WERI-Rb-1 (cell line): Measurements from ENCODE around the gene GNAT1.

Experiments used
- DNase-seq: peaks from one replicate; pipeline ENCODE4 v3.0.0-alpha.2; 2020
- H3K27ac ChIP-seq: fragments of 250-450 bp; sonication (Bioruptor Pico); 2 replicates; pipeline ENCODE4 v1.5.1; 2020; ENCODE audit warnings: mild to moderate bottlenecking, moderate library complexity
- H3K27me3 ChIP-seq: fragments of 250-450 bp; sonication (Bioruptor Pico); 2 replicates; pipeline ENCODE4 v1.5.1; 2021; ENCODE audit warnings: mild to moderate bottlenecking, low read depth, moderate library complexity; ENCODE audit not compliant: insufficient read depth, severe bottlenecking
- H3K36me3 ChIP-seq: fragments of 250-450 bp; sonication (Bioruptor Pico); 2 replicates; pipeline ENCODE4 v1.5.1; 2020; ENCODE audit warnings: mild to moderate bottlenecking, moderate library complexity
- H3K4me3 ChIP-seq: 2 replicates; pipeline ENCODE4 v1.5.1; 2011; ENCODE audit warnings: low read depth, mild to moderate bottlenecking, control low read depth, low read length
- H3K9me3 ChIP-seq: fragments of 250-450 bp; sonication (Bioruptor Pico); 2 replicates; pipeline ENCODE4 v1.5.1; 2021; ENCODE audit warnings: mild to moderate bottlenecking, moderate library complexity; ENCODE audit not compliant: severe bottlenecking
- TF ChIP-seq, protein P1 (sequence below): IDR thresholded peaks from 2 replicates; pipeline ENCODE4 v1.5.1; 2011; ENCODE audit warnings: low read depth, mild to moderate bottlenecking, control low read depth, inconsistent platforms, low read length

The GNAT1 gene

GRCh38 chr3:50218448-50218847, 27.0 kb downstream of the GNAT1 start:
- H3K9me3 ChIP-seq = no peaks in the 10 kb centered on the region
- H3K4me3 ChIP-seq = no peak overlapping the region
- TF ChIP-seq, protein P1, sequence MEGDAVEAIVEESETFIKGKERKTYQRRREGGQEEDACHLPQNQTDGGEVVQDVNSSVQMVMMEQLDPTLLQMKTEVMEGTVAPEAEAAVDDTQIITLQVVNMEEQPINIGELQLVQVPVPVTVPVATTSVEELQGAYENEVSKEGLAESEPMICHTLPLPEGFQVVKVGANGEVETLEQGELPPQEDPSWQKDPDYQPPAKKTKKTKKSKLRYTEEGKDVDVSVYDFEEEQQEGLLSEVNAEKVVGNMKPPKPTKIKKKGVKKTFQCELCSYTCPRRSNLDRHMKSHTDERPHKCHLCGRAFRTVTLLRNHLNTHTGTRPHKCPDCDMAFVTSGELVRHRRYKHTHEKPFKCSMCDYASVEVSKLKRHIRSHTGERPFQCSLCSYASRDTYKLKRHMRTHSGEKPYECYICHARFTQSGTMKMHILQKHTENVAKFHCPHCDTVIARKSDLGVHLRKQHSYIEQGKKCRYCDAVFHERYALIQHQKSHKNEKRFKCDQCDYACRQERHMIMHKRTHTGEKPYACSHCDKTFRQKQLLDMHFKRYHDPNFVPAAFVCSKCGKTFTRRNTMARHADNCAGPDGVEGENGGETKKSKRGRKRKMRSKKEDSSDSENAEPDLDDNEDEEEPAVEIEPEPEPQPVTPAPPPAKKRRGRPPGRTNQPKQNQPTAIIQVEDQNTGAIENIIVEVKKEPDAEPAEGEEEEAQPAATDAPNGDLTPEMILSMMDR = no peak
- H3K27ac ChIP-seq = no peak overlapping the region
- H3K36me3 ChIP-seq = peaks cover 46% of the 10 kb centered on the region
- DNase-seq = no peak
- H3K27me3 ChIP-seq = no peaks in the 10 kb centered on the region

- Histone ChIP-seq H3K27ac (no peak overlapping the region), H3K27me3 (no peaks in the 10 kb centered on the region), H3K9me3 (no peaks in the 10 kb centered on the region), H3K36me3 (peaks cover 44% of the 10 kb centered on the region), H3K4me3 (no peak overlapping the region)
- no peak for DNase-seq
- TF ChIP-seq, protein P1 = no peak
These were observed 27.9 kb downstream of the GNAT1 start for GRCh38 chr3:50219285-50219684.

DNA sequence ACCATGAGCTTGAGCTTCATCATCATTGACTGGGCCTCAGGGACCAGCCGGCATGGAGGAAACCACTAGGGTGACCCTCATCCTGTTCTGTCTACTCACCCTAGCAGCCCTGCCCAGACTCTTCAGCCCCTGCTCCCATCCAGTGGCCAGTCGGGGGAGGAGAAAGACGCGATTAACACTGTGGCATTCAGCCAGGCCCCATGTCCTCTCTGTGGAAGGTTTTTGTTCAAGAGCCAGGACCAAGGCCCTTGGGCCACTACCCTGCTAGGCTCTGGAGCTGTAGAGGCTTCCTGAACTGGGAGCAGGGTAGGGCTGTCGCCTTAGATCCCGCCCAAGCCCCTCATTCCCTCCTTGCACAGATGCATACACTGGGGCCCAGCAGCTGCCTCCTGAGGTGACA, 28.7 kb downstream of the GNAT1 start:
- no peaks in the 10 kb centered on the region for H3K27me3 ChIP-seq
- H3K4me3 ChIP-seq = no peak overlapping the region
- TF ChIP-seq, protein P1 = no peak
- H3K36me3 ChIP-seq = peaks cover 38% of the 10 kb centered on the region
- H3K27ac ChIP-seq = no peak overlapping the region
- no peaks in the 10 kb centered on the region for H3K9me3 ChIP-seq
- no peak for DNase-seq

DNA sequence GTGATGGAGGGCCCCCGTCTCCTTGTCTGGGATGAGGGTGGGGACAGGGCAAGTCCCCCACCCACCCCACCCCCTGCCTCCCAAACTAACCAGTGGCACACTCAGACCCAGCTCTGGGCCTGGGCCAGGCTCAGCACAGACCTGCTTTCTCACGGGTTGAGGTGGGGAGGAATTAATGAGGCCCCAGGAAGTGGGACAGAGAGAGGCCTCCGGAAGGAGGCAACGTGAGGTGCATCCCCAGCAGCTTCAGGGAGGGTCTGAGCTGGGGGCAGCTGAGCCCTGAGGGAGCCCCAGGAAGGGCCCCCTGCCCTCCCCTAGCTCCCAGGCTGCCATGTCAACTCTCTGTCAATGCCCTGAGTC, 29.6 kb downstream of the GNAT1 start:
- Histone ChIP-seq H3K9me3 (no peaks in the 10 kb centered on the region), H3K27me3 (no peaks in the 10 kb centered on the region), H3K27ac (no peak overlapping the region), H3K4me3 (no peak overlapping the region), H3K36me3 (peaks cover 33% of the 10 kb centered on the region)
- no peak for DNase-seq
- TF ChIP-seq, protein P1 = no peak

DNA sequence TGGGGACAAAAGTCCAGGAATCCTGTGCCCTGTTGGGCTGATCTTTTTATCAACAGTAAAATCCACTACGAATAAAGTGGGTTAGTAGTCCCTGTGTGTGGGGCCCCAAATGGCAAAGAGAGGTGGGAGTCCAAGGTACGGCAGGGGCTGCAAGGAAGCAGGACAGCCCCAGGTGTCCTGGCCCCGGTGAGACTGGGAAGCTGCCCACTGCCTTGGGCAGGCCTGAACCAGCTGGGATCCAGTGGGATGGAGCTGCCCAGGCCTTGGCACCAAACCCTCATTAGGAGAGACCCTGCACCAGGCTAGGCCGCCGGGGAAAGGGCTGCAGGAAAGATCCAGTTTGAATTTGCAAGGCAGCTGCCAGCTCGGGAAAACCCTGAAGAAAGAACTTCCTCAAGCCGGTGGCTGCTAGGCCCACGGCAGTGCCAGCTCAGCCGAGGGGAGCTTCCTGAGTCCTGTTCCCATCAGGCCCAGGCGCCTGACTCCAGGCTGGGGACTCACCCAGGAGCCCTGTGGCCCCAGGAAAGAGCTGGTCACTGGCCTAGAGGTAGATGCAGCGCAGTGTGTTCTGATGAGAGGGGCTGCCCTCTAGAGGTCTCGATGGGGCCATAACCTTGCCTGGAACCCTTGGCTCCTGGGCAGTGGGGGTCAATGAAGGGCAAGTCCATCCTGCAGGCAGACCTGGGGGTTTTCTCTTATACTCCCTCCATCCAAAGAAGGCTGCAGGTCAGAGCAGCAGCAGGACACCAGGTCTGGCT, 30.2 kb downstream of the GNAT1 start:
- no peak overlapping the region for H3K4me3 ChIP-seq
- no peaks in the 10 kb centered on the region for H3K27me3 ChIP-seq
- TF ChIP-seq, protein P1 = peak; percentile 81
- no peaks in the 10 kb centered on the region for H3K9me3 ChIP-seq
- DNase-seq = peak; percentile 76
- no peak overlapping the region for H3K27ac ChIP-seq
- peaks cover 27% of the 10 kb centered on the region for H3K36me3 ChIP-seq

DNA sequence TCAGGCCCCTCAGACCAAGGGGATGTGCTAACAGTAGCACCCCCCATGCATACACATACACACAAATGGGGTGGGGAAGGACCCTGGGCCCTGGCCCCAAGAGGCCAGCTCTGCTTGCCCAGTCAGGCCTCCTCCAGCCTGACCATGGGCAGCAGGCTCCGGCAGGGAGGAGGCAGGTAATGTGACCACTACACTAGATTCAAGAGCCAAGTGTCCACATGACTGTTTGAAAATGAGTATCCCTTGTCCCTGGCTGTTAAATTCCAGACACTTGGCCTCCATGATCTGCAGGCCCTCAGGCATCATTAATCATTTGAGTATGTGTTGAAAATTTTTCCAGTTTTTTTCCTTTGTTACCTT, 30.7 kb downstream of the GNAT1 start:
- TF ChIP-seq, protein P1 = no peak
- Histone ChIP-seq H3K9me3 (no peaks in the 10 kb centered on the region), H3K4me3 (no peak overlapping the region), H3K27me3 (no peaks in the 10 kb centered on the region), H3K36me3 (peaks cover 22% of the 10 kb centered on the region), H3K27ac (no peak overlapping the region)
- no peak for DNase-seq
